Ecto neural progenitor cell (in vitro differentiated cells): Measurements from ENCODE around the gene F2RL1.
"Not testable (repeated sequence)": the region's sequence is repeated elsewhere in the genome, so short reads cannot be mapped to it uniquely, and the experiment has no call there.

Source experiments
- DNase-seq: peaks from one replicate; pipeline ENCODE4 v3.0.0-alpha.2; 2018; ENCODE audit warnings: low spot score

The F2RL1 gene

GRCh38 chr5:76805821-76806505, 12.9 kb upstream of the F2RL1 start:
- no peak for DNase-seq

GRCh38 chr5:76807296-76807695, 11.5 kb upstream of the F2RL1 start:
- no peak for DNase-seq

- peak; percentile 78 for DNase-seq
Measured at GRCh38 chr5:76808141-76808691, 10.6 kb upstream of the F2RL1 start.

- no peak for DNase-seq
Measured at GRCh38 chr5:76809141-76809540, 9.7 kb upstream of the F2RL1 start.

- DNase-seq = no peak
Measured at GRCh38 chr5:76810236-76810635, 8.6 kb upstream of the F2RL1 start.

GRCh38 chr5:76811214-76811613, 7.6 kb upstream of the F2RL1 start:
- DNase-seq = no peak

GRCh38 chr5:76812209-76812608, 6.6 kb upstream of the F2RL1 start:
- DNase-seq = not testable (repeated sequence)

GRCh38 chr5:76813982-76814562, 4.8 kb upstream of the F2RL1 start:
- no peak for DNase-seq

- DNase-seq = no peak
Measured at GRCh38 chr5:76816110-76816831, 2.6 kb upstream of the F2RL1 start.

- peak; percentile 54 for DNase-seq
Measured at GRCh38 chr5:76819851-76820525, 1.2 kb downstream of the F2RL1 start.

- DNase-seq = no peak
Measured at GRCh38 chr5:76820526-76820890, 1.7 kb downstream of the F2RL1 start.

- DNase-seq = no peak
Measured at GRCh38 chr5:76821136-76821535, 2.3 kb downstream of the F2RL1 start.

GRCh38 chr5:76822105-76822731, 3.4 kb downstream of the F2RL1 start:
- not testable (repeated sequence) for DNase-seq

- DNase-seq = not testable (repeated sequence)
Measured at GRCh38 chr5:76826416-76826815, 7.6 kb downstream of the F2RL1 start.

- no peak for DNase-seq
Measured at GRCh38 chr5:76831110-76831452, 12.3 kb downstream of the F2RL1 start.

- no peak for DNase-seq
Measured at GRCh38 chr5:76836181-76836580, 17.4 kb downstream of the F2RL1 start.

GRCh38 chr5:76836585-76836984, 17.8 kb downstream of the F2RL1 start:
- no peak for DNase-seq

- no peak for DNase-seq
Measured at GRCh38 chr5:76838481-76839261, 19.8 kb downstream of the F2RL1 start.

- no peak for DNase-seq
Measured at GRCh38 chr5:76841361-76841760, 22.5 kb downstream of the F2RL1 start.

- DNase-seq = no peak
Measured at GRCh38 chr5:76845890-76846289, 27.1 kb downstream of the F2RL1 start.
